Measurements from ENCODE around the gene C3.
"Not testable (repeated sequence)": the region's sequence is repeated elsewhere in the genome, so short reads cannot be mapped to it uniquely, and the experiment has no call there.

C3 gene

DNA sequence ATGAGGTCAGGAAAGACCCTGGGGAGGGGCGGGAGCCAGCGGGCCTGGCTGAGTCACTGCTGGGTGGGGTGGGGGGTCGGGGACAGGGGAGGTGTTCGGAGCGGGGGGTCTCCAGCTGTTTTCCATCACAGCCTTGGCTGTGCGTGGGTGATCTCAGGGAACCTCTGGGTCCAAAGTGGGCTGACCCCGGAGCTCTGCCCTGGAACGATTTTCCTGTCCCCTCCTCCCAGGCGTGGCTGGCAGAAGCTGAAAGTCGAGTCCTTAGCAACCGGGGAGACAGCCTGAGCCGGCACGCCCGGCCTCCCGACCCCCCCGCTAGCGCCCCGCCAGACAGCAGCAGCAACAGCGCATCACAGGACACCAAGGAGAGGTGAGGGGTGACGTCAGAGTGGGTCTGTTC is 29.6 kb upstream of the C3 start:
- H3K79me2 ChIP-seq (ENCODE audit: insufficient read depth, low read length) = no peaks in the 10 kb centered on the region
- H3K4me1 ChIP-seq (ENCODE audit: insufficient read depth, low read length, poor library complexity, severe bottlenecking) = no peaks in the 10 kb centered on the region
- no peaks in the 10 kb centered on the region for H3F3A ChIP-seq (ENCODE audit: low read depth)
- H4K20me1 ChIP-seq (ENCODE audit: insufficient read depth, low read length, poor library complexity, severe bottlenecking) = no peaks in the 10 kb centered on the region
- no peaks in the 10 kb centered on the region for H3K9me3 ChIP-seq (ENCODE audit: insufficient read depth, low read depth, low read length)
- H3K27me3 ChIP-seq (ENCODE audit: insufficient read depth, low read length, poor library complexity, severe bottlenecking) = no peaks in the 10 kb centered on the region
- no peak overlapping the region for H2AFZ ChIP-seq (ENCODE audit: low read length)
- TF ChIP-seq, protein P1, sequence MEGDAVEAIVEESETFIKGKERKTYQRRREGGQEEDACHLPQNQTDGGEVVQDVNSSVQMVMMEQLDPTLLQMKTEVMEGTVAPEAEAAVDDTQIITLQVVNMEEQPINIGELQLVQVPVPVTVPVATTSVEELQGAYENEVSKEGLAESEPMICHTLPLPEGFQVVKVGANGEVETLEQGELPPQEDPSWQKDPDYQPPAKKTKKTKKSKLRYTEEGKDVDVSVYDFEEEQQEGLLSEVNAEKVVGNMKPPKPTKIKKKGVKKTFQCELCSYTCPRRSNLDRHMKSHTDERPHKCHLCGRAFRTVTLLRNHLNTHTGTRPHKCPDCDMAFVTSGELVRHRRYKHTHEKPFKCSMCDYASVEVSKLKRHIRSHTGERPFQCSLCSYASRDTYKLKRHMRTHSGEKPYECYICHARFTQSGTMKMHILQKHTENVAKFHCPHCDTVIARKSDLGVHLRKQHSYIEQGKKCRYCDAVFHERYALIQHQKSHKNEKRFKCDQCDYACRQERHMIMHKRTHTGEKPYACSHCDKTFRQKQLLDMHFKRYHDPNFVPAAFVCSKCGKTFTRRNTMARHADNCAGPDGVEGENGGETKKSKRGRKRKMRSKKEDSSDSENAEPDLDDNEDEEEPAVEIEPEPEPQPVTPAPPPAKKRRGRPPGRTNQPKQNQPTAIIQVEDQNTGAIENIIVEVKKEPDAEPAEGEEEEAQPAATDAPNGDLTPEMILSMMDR (conservative IDR thresholded peaks at IDR 0.05; ENCODE audit: low read length) = no peak
- TF ChIP-seq EZH2phosphoT487 (IDR thresholded peaks at IDR 0.05; ENCODE audit: borderline replicate concordance) = no peak
- no peaks in the 10 kb centered on the region for H3K36me3 ChIP-seq (ENCODE audit: insufficient read depth, low read length)
- H3K4me2 ChIP-seq (ENCODE audit: low read depth, low read length, poor library complexity, severe bottlenecking) = no peak overlapping the region
- H3K4me3 ChIP-seq (ENCODE audit: low read length, poor library complexity, severe bottlenecking) = no peak overlapping the region
- no peak overlapping the region for H3K9ac ChIP-seq (ENCODE audit: low read depth, low read length, poor library complexity, severe bottlenecking)
- H3K9me2 ChIP-seq (replicated peaks; ENCODE audit: low read depth, low read length) = no peaks in the 10 kb centered on the region

DNA sequence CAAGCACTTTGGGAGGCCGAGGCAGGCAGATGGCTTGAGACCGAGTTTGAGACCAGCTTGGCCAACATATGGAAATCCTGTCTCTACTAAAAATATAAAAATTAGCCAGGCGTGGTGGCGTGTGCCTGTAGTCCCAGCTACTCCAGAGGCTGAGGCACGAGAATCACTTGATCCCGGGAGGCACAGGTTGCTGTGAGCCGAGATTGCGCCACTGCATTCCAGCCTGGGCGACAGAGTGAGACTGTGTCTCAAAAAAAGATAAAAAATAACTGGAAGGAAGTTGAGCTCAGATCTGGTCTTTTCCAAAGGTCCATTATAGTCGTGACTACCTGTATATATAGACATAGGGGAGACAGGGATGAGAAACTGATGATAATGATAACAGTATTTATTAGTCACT is 28.1 kb upstream of the C3 start:
- H3K36me3 ChIP-seq (ENCODE audit: insufficient read depth, low read length) = not testable (repeated sequence)

DNA sequence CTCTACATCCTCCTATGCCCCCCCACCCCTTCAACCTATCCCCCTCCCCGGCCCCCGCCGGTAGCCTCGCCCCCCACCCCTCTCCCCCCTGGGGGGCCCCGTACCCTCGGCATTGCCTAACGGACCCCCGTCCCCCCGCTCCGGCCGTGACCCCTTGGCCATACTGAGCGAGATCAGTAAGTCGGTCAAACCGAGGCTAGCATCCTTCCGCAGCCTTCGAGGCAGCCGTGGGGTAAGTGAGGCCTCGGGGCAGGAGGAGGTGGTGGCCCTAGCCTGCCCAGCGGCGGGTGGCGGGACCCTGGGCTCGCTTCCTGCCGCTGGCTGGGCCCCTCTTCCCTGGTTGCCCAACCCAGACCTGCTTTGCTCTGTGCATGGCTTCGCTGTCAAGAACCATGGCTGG is 25.5 kb upstream of the C3 start:
- Histone ChIP-seq H2AFZ (ENCODE audit: low read length) (no peak overlapping the region), H3K9me3 (ENCODE audit: insufficient read depth, low read depth, low read length) (no peaks in the 10 kb centered on the region), H3K9me2 (replicated peaks; ENCODE audit: low read depth, low read length) (no peaks in the 10 kb centered on the region), H3K4me1 (ENCODE audit: insufficient read depth, low read length, poor library complexity, severe bottlenecking) (peaks cover 7% of the 10 kb centered on the region), H3F3A (ENCODE audit: low read depth) (no peaks in the 10 kb centered on the region), H3K4me2 (ENCODE audit: low read depth, low read length, poor library complexity, severe bottlenecking) (no peak overlapping the region), H3K27me3 (ENCODE audit: insufficient read depth, low read length, poor library complexity, severe bottlenecking) (no peaks in the 10 kb centered on the region), H3K4me3 (ENCODE audit: low read length, poor library complexity, severe bottlenecking) (no peak overlapping the region), H4K20me1 (ENCODE audit: insufficient read depth, low read length, poor library complexity, severe bottlenecking) (no peaks in the 10 kb centered on the region), H3K36me3 (ENCODE audit: insufficient read depth, low read length) (no peaks in the 10 kb centered on the region), H3K79me2 (ENCODE audit: insufficient read depth, low read length) (no peaks in the 10 kb centered on the region), H3K9ac (ENCODE audit: low read depth, low read length, poor library complexity, severe bottlenecking) (no peak overlapping the region)
- TF ChIP-seq, protein P1 (conservative IDR thresholded peaks at IDR 0.05; ENCODE audit: low read length) = no peak
- TF ChIP-seq EZH2phosphoT487 (IDR thresholded peaks at IDR 0.05; ENCODE audit: borderline replicate concordance) = no peak

More for the DNA sequence above, 28.1 kb upstream of the C3 start:
- H3K4me2 ChIP-seq (ENCODE audit: low read depth, low read length, poor library complexity, severe bottlenecking); H3K4me1 ChIP-seq (ENCODE audit: insufficient read depth, low read length, poor library complexity, severe bottlenecking); H3F3A ChIP-seq (ENCODE audit: low read depth); H2AFZ ChIP-seq (ENCODE audit: low read length); H3K9me3 ChIP-seq (ENCODE audit: insufficient read depth, low read depth, low read length); H3K27me3 ChIP-seq (ENCODE audit: insufficient read depth, low read length, poor library complexity, severe bottlenecking); H3K79me2 ChIP-seq (ENCODE audit: insufficient read depth, low read length); H4K20me1 ChIP-seq (ENCODE audit: insufficient read depth, low read length, poor library complexity, severe bottlenecking); H3K9ac ChIP-seq (ENCODE audit: low read depth, low read length, poor library complexity, severe bottlenecking); H3K9me2 ChIP-seq (replicated peaks; ENCODE audit: low read depth, low read length); H3K4me3 ChIP-seq (ENCODE audit: low read length, poor library complexity, severe bottlenecking): not testable (repeated sequence)

DNA sequence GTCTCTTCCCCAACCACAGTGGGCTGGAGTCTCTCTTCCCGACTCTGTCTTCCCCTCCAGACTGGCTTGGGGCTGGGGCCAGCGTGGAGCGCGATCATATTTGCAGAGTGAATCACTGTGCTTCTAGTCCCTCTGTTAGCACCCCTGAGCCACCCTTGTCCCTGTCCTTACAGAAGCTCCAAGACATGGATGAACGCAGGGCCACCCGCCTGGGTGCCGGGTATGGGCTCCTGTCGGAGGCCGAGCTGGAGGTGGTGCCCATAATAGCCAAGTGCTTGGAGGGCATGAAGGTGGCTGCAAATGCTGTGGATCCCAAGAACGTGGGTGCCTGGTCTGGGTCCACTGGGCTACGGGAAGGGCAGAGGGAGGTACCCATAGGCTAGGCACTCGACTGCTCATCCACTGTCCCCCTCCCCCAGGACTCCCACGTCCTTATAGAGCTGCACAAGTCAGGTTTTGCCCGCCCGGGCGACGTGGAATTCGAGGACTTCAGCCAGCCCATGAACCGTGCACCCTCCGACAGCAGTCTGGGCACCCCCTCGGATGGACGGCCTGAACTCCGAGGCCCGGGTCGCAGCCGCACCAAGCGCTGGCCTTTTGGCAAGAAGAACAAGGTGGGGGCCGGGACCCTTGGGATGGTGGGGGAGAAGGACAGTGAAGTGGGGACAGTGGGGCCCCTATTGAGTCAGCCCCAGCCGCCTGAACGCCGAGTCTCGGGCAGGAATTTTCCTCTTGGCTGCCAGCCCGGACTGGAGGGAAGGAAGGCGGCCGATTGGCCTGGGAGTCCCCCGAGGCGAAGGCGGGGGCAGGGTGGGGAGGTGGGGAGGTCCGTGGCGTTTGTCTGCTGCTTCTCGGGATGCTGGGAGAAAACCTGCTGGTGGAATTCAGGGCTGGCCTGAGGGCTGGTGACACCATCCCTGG is 24.2 kb upstream of the C3 start:
- Histone ChIP-seq H3K79me2 (ENCODE audit: insufficient read depth, low read length) (no peaks in the 10 kb centered on the region), H3K9ac (ENCODE audit: low read depth, low read length, poor library complexity, severe bottlenecking) (no peak overlapping the region), H2AFZ (ENCODE audit: low read length) (no peak overlapping the region), H3K4me1 (ENCODE audit: insufficient read depth, low read length, poor library complexity, severe bottlenecking) (peaks cover 13% of the 10 kb centered on the region), H3K27me3 (ENCODE audit: insufficient read depth, low read length, poor library complexity, severe bottlenecking) (no peaks in the 10 kb centered on the region), H3K9me2 (replicated peaks; ENCODE audit: low read depth, low read length) (no peaks in the 10 kb centered on the region), H4K20me1 (ENCODE audit: insufficient read depth, low read length, poor library complexity, severe bottlenecking) (no peaks in the 10 kb centered on the region), H3F3A (ENCODE audit: low read depth) (no peaks in the 10 kb centered on the region), H3K4me3 (ENCODE audit: low read length, poor library complexity, severe bottlenecking) (no peak overlapping the region), H3K36me3 (ENCODE audit: insufficient read depth, low read length) (no peaks in the 10 kb centered on the region), H3K4me2 (ENCODE audit: low read depth, low read length, poor library complexity, severe bottlenecking) (no peak overlapping the region), H3K9me3 (ENCODE audit: insufficient read depth, low read depth, low read length) (no peaks in the 10 kb centered on the region)
- TF ChIP-seq, protein P1 (conservative IDR thresholded peaks at IDR 0.05; ENCODE audit: low read length) = no peak
- no peak for TF ChIP-seq EZH2phosphoT487 (IDR thresholded peaks at IDR 0.05; ENCODE audit: borderline replicate concordance)

All from Loucy (cell line).